SIG-M5 (cell line): ENCODE measurements around the gene RIMBP3B.
"Not testable (repeated sequence)": the region's sequence is repeated elsewhere in the genome, so short reads cannot be mapped to it uniquely, and the experiment has no call there.

Experiments
- DNase-seq: peaks from one replicate; lab custom pipeline; 2025; lab: John Stamatoyannopoulos, UW

The RIMBP3B gene, protein sequence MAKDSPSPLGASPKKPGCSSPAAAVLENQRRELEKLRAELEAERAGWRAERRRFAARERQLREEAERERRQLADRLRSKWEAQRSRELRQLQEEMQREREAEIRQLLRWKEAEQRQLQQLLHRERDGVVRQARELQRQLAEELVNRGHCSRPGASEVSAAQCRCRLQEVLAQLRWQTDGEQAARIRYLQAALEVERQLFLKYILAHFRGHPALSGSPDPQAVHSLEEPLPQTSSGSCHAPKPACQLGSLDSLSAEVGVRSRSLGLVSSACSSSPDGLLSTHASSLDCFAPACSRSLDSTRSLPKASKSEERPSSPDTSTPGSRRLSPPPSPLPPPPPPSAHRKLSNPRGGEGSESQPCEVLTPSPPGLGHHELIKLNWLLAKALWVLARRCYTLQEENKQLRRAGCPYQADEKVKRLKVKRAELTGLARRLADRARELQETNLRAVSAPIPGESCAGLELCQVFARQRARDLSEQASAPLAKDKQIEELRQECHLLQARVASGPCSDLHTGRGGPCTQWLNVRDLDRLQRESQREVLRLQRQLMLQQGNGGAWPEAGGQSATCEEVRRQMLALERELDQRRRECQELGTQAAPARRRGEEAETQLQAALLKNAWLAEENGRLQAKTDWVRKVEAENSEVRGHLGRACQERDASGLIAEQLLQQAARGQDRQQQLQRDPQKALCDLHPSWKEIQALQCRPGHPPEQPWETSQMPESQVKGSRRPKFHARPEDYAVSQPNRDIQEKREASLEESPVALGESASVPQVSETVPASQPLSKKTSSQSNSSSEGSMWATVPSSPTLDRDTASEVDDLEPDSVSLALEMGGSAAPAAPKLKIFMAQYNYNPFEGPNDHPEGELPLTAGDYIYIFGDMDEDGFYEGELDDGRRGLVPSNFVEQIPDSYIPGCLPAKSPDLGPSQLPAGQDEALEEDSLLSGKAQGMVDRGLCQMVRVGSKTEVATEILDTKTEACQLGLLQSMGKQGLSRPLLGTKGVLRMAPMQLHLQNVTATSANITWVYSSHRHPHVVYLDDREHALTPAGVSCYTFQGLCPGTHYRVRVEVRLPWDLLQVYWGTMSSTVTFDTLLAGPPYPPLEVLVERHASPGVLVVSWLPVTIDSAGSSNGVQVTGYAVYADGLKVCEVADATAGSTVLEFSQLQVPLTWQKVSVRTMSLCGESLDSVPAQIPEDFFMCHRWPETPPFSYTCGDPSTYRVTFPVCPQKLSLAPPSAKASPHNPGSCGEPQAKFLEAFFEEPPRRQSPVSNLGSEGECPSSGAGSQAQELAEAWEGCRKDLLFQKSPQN (N-terminal part only)

DNA sequence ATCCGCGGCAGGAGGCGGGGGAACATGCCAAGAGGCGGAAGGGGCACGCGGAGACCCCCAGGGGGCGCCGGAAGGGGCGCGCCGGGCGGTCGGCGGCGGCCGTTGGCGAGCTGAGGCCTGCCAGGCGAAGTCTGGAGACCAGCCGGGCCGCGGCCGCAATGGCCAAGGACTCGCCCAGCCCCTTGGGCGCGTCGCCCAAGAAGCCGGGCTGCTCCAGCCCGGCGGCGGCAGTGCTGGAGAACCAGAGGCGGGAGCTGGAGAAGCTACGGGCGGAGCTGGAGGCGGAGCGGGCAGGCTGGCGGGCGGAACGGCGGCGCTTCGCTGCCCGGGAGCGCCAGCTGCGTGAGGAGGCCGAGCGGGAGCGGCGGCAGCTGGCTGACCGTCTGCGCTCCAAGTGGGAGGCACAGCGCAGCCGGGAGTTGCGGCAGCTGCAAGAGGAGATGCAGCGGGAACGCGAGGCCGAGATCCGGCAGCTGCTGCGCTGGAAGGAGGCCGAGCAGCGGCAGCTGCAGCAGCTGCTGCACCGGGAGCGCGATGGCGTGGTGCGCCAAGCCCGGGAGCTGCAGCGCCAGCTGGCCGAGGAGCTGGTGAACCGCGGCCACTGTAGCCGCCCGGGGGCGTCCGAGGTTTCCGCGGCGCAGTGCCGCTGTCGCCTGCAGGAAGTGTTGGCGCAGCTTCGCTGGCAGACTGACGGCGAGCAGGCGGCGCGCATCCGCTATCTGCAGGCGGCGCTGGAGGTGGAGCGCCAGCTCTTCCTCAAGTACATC, at the start of gene RIMBP3B:
RIMBP3B (plus strand) TSS at position 51 of the 767 bp plus-strand sequence; CDS start at position 159, 108 bp downstream.
- not testable (repeated sequence) for DNase-seq

DNA sequence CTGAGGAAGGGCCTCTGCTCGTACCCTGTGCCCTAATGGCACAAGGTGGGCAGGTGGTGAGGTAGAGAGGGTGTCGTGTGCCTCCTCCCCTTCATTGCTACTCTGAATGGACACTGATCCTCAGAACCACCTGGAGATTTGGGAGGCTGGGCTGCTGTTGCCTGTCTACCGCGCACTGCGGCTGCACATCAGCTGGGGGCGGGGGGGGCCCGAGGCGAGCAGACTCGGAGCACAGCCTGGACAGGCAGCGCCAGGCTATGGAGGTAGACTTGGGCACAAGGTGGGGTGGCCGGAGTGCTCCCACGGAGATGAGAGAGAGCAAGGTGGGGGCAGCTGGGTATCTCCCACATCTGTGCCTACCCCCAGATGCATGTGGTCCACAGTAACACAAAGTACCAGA, 26.0 kb upstream of the RIMBP3B start:
- not testable (repeated sequence) for DNase-seq

GRCh38 chr22:21360525-21360924, 23.0 kb upstream of the RIMBP3B start:
- DNase-seq: not testable (repeated sequence)

- not testable (repeated sequence) for DNase-seq
Measured at GRCh38 chr22:21362473-21362872, 21.1 kb upstream of the RIMBP3B start.

- DNase-seq: not testable (repeated sequence)
Measured at GRCh38 chr22:21363061-21363460, 20.5 kb upstream of the RIMBP3B start.

- not testable (repeated sequence) for DNase-seq
Measured at GRCh38 chr22:21363803-21364202, 19.7 kb upstream of the RIMBP3B start.

DNA sequence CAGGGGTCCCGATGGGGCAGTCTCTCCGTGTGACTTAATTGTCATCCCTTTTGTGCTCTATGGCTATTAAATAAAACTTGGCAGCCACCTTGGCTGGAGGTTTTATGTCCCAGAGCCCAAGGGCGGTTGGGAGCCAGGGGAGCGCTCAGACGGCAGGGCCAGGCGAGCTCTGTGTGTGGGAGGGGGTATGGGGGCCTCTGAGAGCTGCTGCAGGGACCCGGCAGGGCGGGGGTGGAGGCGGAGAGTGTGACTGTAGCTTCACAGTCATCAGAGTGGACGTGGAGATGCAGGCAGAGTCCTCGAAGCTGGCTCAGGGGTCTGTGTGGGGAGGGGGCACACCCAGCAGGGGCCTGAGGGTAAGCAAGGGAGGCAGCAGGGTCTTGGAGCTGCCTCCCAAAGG, 19.2 kb upstream of the RIMBP3B start:
- DNase-seq: not testable (repeated sequence)

DNA sequence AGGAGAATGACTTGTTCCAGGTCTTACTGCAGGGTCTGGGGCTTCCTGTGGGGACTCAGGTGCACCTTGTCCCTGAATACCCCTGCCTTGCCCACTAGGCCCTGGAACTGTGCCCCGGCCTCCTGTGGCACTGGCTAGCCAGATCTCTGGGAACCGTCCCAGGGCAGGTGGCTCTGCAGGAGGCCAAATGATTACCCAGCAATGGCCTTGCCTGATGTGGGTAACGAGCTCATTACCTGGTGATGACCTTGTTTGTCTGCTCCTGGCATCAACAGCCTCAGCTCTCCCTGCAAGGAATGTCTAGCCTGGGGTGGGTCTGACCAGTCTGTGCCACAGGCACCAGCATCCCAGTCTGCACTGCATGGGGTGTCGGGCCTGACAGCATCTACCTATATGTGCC, 18.2 kb upstream of the RIMBP3B start:
- DNase-seq: not testable (repeated sequence)

GRCh38 chr22:21368603-21369310, 14.8 kb upstream of the RIMBP3B start:
- DNase-seq: not testable (repeated sequence)

- DNase-seq: not testable (repeated sequence)
Measured at GRCh38 chr22:21375880-21376279, 7.7 kb upstream of the RIMBP3B start.

GRCh38 chr22:21384468-21385357, 1.2 kb downstream of the RIMBP3B start:
- DNase-seq: not testable (repeated sequence)

DNA sequence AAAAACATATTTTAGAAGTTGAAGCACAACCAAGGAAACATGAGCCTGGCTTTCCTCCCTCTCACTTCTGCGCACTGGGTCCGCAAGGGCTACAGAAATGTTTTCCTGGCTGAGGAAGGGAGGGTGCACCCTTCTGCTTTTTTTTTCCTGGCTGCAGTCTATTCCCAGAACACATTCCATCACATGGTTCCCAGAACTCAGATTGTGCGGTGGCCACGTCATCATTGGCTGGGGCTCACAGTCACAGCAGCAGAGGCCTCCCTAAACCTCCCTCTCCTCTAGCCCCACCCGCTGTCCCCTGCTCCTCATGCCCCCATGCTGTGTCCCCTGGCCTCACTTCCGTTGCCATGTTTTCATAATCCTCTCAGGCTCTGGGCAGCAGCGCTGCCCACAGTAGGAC, 5.9 kb downstream of the RIMBP3B start:
- not testable (repeated sequence) for DNase-seq

- not testable (repeated sequence) for DNase-seq
Measured at GRCh38 chr22:21390013-21390412, 6.5 kb downstream of the RIMBP3B start.

- not testable (repeated sequence) for DNase-seq
Measured at GRCh38 chr22:21394613-21395012, 11.1 kb downstream of the RIMBP3B start.

DNA sequence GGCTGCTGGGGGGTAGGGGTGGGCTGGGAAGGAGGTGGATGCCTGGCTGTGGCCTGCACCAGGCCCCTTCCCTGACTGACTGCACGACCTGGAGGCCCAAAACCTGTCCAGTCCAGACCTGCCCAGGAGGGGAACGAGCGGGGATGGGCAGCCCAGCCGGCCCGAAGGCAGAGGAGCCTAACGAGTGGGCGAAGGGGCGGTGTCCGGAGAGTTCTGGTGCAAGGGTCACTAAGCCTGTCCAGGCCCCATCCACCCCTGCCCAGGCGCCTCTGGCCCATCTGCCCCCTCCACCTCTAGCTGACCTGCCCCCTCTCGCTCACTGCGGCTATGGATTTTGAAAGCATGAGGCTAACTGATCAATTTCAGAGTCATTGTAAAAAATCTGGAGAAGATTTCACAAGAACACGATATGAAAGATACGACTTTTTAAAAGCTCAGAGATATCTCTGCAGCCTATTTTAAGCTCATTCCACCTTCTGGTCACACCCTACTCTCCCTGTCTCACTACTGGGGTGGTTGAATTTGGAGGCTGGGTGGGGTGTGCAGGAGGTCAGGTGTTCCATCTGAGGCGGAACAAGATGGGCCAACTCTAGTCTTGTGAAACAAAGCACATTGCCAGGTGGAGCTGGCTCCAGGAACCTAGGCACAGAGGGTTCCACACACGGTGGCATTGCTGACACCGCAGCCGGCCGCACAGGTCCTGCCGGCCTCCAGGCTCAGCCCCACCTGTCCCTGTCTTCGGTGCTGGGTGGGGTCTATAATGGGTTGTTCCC, 17.8 kb downstream of the RIMBP3B start:
- not testable (repeated sequence) for DNase-seq

GRCh38 chr22:21402763-21403314, 19.3 kb downstream of the RIMBP3B start:
- DNase-seq: not testable (repeated sequence)

GRCh38 chr22:21407139-21407538, 23.6 kb downstream of the RIMBP3B start:
- not testable (repeated sequence) for DNase-seq

- not testable (repeated sequence) for DNase-seq
Measured at GRCh38 chr22:21407792-21408191, 24.2 kb downstream of the RIMBP3B start.
